Thyroid gland (tissue), 4 donors: Measurements from ENCODE around the gene VGLL3.

ENCODE experiments used
- POLR2A ChIP-seq, 2 donors: fragments of 450-650 bp; IDR thresholded peaks; one replicate each; pipeline ENCODE4 v1.6.1; 2017; ENCODE audit warnings: antibody characterized with exemption in 2 of 2, mild to moderate bottlenecking in 2 of 2, moderate library complexity in 1 of 2
- TF ChIP-seq, protein P1 (sequence below), 6 experiments: fragments of 200-600 bp in 3 of 6; fragments of 450-650 bp in 3 of 6; sonication (generic) in 3 of 6; IDR thresholded peaks; one replicate each; pipeline ENCODE4 v1.5.1; 2016 to 2019; ENCODE audit warnings: antibody characterized with exemption in 6 of 6, mild to moderate bottlenecking in 2 of 6, inconsistent platforms in 1 of 6, moderate library complexity in 1 of 6

DNA sequence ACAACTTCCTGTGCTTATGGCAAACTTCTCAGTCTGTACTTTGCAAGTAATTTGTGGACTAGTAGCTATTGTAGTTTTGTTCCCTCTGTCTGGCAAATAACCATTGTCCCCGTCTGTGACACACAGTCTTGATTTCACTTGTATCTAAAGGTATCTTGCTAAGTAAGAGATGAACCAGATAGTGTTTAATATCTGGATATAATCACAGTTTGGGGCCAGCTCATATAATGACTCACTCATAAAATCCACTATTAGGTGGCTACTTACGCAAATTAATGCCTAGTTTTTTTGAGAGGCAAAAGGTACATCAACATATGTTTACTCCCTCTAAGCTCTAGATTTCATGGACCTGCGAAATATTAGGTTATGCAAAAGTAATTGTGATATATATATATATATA lies 30.4 kb downstream of the VGLL3 start:
- TF ChIP-seq, protein P1, sequence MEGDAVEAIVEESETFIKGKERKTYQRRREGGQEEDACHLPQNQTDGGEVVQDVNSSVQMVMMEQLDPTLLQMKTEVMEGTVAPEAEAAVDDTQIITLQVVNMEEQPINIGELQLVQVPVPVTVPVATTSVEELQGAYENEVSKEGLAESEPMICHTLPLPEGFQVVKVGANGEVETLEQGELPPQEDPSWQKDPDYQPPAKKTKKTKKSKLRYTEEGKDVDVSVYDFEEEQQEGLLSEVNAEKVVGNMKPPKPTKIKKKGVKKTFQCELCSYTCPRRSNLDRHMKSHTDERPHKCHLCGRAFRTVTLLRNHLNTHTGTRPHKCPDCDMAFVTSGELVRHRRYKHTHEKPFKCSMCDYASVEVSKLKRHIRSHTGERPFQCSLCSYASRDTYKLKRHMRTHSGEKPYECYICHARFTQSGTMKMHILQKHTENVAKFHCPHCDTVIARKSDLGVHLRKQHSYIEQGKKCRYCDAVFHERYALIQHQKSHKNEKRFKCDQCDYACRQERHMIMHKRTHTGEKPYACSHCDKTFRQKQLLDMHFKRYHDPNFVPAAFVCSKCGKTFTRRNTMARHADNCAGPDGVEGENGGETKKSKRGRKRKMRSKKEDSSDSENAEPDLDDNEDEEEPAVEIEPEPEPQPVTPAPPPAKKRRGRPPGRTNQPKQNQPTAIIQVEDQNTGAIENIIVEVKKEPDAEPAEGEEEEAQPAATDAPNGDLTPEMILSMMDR (IDR thresholded peaks at IDR 0.05), result no peak
- TF ChIP-seq POLR2A (IDR thresholded peaks at IDR 0.05), result no peak
